Measurements from ENCODE around the gene MRPL14. TPM values are rescaled to one million over a fixed set of nuclear protein-coding genes. Genes with fewer than 3 reads are reported as not detected.

Gene MRPL14
- total RNA-seq, 1 experiment from 2014 or later: 87.6 TPM

DNA sequence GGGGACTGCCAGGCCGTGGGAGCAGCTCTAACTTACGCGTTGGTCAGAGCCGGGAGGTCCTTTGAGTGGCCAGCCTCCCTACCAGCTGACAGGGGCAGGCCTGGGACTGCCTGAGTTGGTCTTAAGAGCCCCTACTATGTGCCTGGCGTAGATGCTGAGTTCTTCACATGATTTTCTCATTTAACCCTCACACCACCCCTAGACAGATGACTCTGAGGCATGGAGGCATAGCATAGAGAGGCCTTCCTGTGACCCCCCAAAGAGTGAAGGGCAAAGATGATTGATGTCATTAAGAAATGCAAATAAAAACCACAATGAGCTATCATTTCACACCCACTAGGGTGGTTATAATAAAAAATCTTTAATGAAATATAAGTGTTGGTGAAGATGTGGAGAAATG is 36.8 kb downstream of the MRPL14 start:
- TF ChIP-seq, protein P1, sequence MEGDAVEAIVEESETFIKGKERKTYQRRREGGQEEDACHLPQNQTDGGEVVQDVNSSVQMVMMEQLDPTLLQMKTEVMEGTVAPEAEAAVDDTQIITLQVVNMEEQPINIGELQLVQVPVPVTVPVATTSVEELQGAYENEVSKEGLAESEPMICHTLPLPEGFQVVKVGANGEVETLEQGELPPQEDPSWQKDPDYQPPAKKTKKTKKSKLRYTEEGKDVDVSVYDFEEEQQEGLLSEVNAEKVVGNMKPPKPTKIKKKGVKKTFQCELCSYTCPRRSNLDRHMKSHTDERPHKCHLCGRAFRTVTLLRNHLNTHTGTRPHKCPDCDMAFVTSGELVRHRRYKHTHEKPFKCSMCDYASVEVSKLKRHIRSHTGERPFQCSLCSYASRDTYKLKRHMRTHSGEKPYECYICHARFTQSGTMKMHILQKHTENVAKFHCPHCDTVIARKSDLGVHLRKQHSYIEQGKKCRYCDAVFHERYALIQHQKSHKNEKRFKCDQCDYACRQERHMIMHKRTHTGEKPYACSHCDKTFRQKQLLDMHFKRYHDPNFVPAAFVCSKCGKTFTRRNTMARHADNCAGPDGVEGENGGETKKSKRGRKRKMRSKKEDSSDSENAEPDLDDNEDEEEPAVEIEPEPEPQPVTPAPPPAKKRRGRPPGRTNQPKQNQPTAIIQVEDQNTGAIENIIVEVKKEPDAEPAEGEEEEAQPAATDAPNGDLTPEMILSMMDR (IDR thresholded peaks at IDR 0.05; ENCODE audit: insufficient read depth in 1 of 2, low read depth in 1 of 2, low read length in 1 of 2, severe bottlenecking in 1 of 2, unreplicated experiment in 1 of 2): no peak
- H3K4me1 Mint-ChIP-seq (ENCODE audit: low read depth, unreplicated experiment): peaks cover 25% of the 10 kb centered on the region
- no peak for DNase-seq
- Histone ChIP-seq H3K4me3 (ENCODE audit: low read depth, low read length) (no peak overlapping the region), H3K36me3 (ENCODE audit: control insufficient read depth, insufficient read depth, low read length) (no peaks in the 10 kb centered on the region), H3K4me1 (peaks cover 24% of the 10 kb centered on the region), H3K9me3 (no peaks in the 10 kb centered on the region), H3K27me3 (replicated peaks; ENCODE audit: control insufficient read depth, insufficient read depth, low read length) (no peaks in the 10 kb centered on the region)
- no peak overlapping the region for H3K4me3 Mint-ChIP-seq (ENCODE audit: unreplicated experiment)
- H3K9me3 Mint-ChIP-seq (ENCODE audit: unreplicated experiment): no peaks in the 10 kb centered on the region
- BruUV-seq (replicated peaks): no TSS peak
- intact Hi-C loops (cut with micrococcal nuclease; ENCODE audit: unreplicated experiment): no loop called here
- CTCF ChIA-PET: no interaction called here
- no peak overlapping the region for H3K27ac Mint-ChIP-seq (ENCODE audit: unreplicated experiment)
- H3K36me3 Mint-ChIP-seq (ENCODE audit: insufficient read depth, unreplicated experiment): peaks cover 11% of the 10 kb centered on the region
- POLR2A ChIA-PET: no interaction called here
- no peaks in the 10 kb centered on the region for H3K27me3 Mint-ChIP-seq (ENCODE audit: insufficient read depth, unreplicated experiment)

DNA sequence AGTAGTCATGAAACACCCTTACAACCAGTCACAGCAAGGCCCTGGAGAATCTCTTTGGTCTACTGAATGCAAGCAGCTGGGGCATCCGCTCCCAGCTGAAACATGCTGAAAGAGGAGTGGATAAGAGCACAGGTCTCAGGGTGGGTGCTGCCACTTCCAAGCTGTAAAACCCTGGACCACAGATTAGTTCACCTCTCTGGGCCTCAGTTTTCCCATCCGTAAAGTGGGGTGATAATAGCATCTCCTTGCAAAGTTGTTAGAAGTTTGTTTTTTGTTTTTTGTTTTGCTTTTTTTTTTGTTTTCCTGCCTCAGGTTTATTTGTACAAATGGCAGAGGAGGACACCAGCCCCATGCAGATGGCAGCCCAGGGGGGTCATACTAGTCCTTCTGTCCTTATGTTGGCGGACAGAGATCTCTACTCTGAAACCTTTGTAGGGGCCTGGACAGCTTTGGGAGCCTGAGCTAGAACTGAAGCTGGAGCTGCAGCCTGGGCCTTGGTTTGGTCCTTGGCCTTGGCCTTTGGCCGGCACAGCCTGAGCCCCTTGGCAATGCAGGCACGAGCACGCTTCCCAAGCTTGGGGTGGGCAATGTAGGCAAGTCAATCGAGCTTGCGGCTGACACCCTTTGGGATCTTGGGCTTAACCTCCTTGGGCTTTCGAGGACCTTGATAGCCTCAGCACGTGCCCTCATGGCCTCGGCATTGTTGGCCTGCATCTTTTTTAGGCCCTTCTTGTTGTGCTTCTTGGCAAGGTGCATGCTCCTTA is 38.2 kb downstream of the MRPL14 start:
- ChIA-PET CTCF (no interaction called here), POLR2A (no interaction called here)
- TF ChIP-seq, protein P1 (IDR thresholded peaks at IDR 0.05; ENCODE audit: insufficient read depth in 1 of 2, low read depth in 1 of 2, low read length in 1 of 2, severe bottlenecking in 1 of 2, unreplicated experiment in 1 of 2): no peak
- Mint-ChIP-seq H3K27me3 (ENCODE audit: insufficient read depth, unreplicated experiment) (no peaks in the 10 kb centered on the region), H3K36me3 (ENCODE audit: insufficient read depth, unreplicated experiment) (peaks cover 11% of the 10 kb centered on the region), H3K4me1 (ENCODE audit: low read depth, unreplicated experiment) (peaks cover 10% of the 10 kb centered on the region), H3K27ac (ENCODE audit: unreplicated experiment) (no peak overlapping the region), H3K4me3 (ENCODE audit: unreplicated experiment) (no peak overlapping the region), H3K9me3 (ENCODE audit: unreplicated experiment) (no peaks in the 10 kb centered on the region)
- Histone ChIP-seq H3K9me3 (no peaks in the 10 kb centered on the region), H3K27me3 (replicated peaks; ENCODE audit: control insufficient read depth, insufficient read depth, low read length) (no peaks in the 10 kb centered on the region), H3K4me1 (peaks cover 10% of the 10 kb centered on the region), H3K4me3 (ENCODE audit: low read depth, low read length) (no peak overlapping the region), H3K36me3 (ENCODE audit: control insufficient read depth, insufficient read depth, low read length) (no peaks in the 10 kb centered on the region)
- intact Hi-C loops (cut with micrococcal nuclease; ENCODE audit: unreplicated experiment): no loop called here
- BruUV-seq (replicated peaks): no TSS peak
- DNase-seq: no peak

DNA sequence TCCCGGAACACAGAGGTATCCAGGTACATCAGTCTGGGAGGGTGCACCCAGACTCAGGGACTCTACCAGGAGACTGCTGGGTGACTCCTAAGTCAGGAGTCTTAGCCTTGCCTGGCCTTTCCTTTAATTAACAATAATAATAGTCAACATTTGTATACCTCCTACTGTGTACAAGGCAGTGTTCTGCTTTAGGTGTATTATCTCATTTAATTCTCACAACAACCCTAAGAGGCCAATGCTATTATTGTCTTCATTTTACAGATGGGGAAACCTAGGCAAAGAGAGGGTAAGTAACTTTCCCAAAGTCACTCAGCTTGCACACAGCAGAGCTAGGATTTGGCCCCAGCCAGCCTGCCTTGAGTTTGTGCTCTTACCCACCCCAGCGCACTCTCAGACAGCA is 39.6 kb downstream of the MRPL14 start:
- H3K4me3 ChIP-seq (ENCODE audit: low read depth, low read length): no peak overlapping the region
- POLR2A ChIA-PET: no interaction called here

More for the DNA sequence above, 39.6 kb downstream of the MRPL14 start:
- CTCF ChIA-PET: no interaction called here
- no peaks in the 10 kb centered on the region for H3K9me3 ChIP-seq
- no peaks in the 10 kb centered on the region for H3K27me3 Mint-ChIP-seq (ENCODE audit: insufficient read depth, unreplicated experiment)
- TF ChIP-seq, protein P1 (IDR thresholded peaks at IDR 0.05; ENCODE audit: insufficient read depth in 1 of 2, low read depth in 1 of 2, low read length in 1 of 2, severe bottlenecking in 1 of 2, unreplicated experiment in 1 of 2): no peak
- H3K27ac Mint-ChIP-seq (ENCODE audit: unreplicated experiment): no peak overlapping the region
- no peak overlapping the region for H3K4me3 Mint-ChIP-seq (ENCODE audit: unreplicated experiment)
- intact Hi-C loops (cut with micrococcal nuclease; ENCODE audit: unreplicated experiment): no loop called here
- no peaks in the 10 kb centered on the region for H3K9me3 Mint-ChIP-seq (ENCODE audit: unreplicated experiment)
- H3K36me3 Mint-ChIP-seq (ENCODE audit: insufficient read depth, unreplicated experiment): peaks cover 6% of the 10 kb centered on the region
- H3K4me1 ChIP-seq: 0 out of 2 replicates have a peak, but pooled peaks cover 4% of the 10 kb centered on the region
- no peak for DNase-seq
- no peaks in the 10 kb centered on the region for H3K36me3 ChIP-seq (ENCODE audit: control insufficient read depth, insufficient read depth, low read length)
- peaks cover under 1% of the 10 kb centered on the region for H3K4me1 Mint-ChIP-seq (ENCODE audit: low read depth, unreplicated experiment)
- H3K27me3 ChIP-seq (replicated peaks; ENCODE audit: control insufficient read depth, insufficient read depth, low read length): no peaks in the 10 kb centered on the region
- no TSS peak for BruUV-seq (replicated peaks)

Measured in Caco-2 (cell line).